Bone marrow (tissue), 2 donors: Measurements from ENCODE around the gene PSTK.

Experiments
- DNase-seq, 2 donors: peaks; one replicate each; lab custom pipeline; 2025; lab: John Stamatoyannopoulos, UW

Gene PSTK

DNA sequence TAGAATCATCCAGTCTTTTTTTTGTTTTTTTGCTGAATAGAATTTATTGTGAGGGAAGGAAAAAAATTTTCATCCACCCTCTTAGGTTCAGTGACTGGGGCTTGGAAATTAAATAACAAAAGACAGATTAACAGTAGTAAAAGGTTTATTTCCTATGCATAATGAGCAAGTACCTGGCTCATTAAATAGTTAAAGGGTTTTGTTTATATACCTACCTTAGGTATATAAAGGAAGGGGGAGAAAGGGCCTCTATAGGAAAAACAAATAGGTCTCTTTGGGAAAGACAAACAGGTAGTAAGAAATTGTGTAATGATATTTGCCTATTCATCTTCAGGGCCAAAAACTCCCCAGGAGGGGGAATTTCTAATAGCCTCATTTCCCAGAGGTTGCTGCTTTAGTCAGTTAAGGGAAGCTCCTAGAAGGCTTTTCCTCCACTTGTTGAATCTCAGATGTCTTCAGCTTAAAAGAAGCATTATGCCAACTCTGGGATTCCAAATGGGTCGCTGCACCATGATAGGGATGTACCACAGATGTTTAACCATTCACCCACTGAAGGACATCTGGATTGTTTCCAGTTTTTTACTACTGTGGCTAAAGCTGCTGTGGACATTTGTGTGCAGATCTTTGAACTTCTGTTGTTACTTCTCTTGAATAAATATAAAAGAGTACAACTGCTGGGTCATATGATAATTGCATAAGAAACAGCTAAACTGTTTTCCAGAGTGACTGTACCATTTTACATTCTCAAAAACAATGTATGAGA lies 39.9 kb downstream of the PSTK start:
- DNase-seq = no peak

DNA sequence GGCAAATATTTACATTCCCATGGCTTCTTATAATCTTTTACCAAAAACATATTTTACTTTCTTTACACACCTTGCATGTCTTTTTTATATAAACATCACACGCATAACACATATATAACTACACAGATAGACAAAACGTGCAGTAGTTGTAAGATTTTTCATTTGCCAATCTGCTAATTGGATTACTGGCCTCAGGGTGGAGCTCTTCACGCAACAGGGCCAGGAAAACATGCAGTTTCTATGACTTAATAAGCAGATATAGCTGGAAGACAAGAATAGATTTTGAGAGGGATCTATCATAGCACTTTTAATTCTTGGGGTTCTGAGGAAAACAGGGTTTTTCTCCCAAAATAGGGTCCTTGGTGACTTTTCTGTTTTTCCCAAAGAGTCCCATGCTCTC lies 41.3 kb downstream of the PSTK start:
- no peak for DNase-seq

DNA sequence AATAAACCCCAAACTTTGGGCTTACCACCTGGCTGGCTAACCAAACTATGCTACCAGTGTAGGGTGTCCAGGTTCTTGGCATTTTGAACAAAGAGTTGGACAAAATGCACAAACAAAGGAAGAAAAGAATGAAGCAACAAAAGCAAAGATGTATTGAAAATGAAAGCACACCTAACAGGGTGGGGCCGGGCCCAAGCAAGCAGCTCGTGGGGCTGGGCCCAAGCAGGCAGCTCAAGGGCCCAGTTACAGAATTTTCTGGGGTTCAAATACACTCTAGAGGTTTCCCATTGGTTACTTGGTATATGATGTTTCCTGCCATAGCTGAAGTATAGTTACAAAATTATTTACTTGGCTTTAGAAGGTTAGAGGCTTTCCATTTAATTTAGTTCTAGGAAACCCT lies 44.3 kb downstream of the PSTK start:
- DNase-seq = no peak

DNA sequence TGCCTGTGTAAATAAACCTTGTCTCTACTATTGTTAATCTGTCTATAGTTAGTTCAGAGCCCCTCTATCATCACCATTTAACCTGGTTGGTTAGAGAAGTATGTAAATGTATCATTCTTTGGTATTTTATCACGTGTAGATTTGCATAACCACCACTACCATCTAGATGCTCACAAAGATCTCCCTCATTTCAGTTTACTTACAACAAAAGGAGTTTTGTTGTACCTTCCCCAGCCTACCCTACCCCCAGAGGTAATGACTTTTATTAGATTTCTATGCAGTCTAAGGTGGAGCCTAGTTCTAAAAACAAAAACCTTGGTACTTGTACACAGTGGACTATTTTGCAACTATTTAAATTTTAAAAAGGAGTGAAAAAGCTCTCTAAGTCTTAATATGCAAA lies 46.1 kb downstream of the PSTK start:
- DNase-seq = no peak

DNA sequence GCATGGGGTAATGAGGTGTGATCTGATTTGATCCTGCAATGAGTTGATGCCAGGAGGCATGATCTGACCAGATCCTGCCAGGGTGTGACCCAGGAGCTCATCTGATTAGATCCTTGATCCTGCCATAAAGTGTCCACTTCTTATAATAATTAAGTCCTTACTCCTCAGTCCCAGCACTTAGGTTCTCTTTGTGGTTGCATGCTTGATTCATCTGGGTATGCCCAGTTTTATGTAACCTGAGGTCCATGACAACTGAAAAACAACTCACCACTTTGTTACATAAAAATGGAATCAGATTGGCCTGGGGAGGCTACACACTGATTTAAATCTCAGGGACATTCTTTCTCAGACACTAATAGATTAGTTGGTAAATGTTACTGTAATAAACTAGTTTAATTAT lies 47.7 kb downstream of the PSTK start:
- DNase-seq = no peak

DNA sequence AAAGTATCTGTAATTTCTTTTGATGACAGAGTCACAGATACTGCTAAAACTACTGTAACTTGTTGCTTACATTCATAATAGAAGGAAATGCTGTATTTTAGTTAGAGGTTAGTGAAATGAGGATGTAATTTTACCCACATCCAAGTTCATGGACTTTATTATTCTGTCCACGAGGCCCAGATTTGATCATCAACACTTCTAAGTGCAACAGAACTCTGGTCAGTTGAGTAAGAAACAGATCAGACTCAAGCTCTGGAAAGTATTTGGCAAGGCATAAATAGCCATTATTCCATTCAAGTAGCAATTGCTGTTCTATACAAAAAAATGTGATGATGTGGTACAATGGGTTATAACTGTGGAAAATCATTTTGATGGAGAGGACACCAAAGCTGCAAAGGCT lies 50.9 kb downstream of the PSTK start:
- no peak for DNase-seq

DNA sequence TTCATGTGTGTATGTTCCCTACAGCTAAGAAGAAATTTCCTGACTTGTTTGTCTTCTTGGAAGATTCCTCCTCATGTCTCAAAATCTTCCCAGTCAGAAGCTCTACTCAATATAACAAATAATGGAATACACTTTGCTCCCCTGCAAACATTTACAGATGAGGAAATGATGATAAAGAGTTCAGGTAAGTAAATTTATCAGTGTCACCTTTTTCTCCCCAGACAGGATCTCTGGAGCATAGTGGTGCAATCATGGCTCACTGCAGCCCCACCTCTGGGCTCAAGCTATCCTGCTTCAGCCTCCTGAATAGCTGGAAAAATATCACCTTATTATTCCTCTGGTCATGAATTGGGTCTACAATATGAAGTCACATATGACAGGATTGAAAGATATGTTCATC lies 54.1 kb downstream of the PSTK start:
- DNase-seq = no peak

DNA sequence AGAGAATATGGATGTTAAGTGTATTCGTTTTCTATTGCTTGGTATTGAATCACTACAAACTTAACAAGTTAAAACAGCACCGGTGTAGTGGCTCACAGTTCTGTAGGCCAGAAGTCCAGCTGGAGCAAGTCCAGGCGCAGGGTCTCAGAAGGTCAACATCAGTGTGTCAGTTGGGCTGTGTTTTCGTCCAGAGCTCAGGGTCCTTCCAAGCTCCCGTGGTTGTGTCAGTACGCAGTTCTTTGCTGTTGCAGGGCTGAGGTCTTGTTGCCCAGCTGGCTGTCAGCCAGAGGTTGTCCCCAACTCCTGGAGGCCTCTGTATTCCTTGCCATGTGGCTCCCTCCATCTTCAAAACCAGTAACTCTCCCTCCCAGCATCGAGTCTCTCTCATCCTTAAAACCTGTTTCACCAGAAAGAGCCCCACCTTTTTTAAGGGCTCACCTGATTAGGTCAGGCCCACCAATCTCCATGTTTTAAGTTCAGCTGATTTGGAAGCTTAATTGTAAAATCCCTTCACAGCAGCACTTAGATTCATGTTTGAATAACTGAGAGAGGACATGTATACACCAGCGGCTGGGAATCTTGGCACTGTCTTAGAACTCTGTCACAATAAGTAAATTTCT lies 55.4 kb downstream of the PSTK start:
- DNase-seq = no peak

DNA sequence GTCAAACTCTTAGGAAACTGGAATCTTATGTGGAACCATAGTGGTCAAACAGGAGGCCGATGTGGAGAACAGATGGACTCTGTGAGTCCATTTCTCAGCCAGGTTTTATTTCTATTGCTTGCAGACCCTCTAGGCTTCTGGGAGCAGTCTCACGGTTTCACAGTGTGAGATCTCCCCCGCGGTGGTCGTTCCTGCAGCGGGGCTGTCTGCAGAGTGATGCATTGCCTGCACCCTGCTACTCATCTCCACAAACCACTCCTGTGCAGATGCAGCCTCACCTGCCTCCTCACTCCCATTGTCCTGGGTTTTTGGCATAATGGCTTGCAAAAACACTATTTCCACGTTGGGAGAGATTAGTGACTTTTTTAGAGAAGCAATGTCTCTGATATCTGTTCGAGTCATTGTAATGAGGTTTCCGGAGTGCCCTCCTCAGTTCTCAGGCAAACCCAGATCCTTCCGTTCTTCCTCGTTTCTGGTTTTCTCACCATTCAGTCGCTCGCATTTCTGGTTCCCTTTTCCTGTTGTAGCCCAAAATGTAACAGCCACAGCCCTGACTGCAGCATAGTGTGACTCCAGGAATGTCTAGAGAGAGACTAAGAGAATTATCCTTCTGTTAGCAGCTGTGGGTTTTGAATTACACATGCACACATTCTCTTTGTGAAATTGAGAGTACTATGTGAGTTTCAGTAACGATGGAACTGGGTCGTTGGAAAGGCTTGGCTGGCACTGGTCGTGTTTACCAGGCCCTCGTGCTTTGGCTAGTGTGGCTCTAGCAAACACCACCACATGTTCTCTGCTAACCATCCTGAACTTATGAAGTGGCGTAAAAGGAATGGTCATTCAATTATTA lies 58.8 kb downstream of the PSTK start:
- DNase-seq = peak in 1 of 2 donors; percentile 20

DNA sequence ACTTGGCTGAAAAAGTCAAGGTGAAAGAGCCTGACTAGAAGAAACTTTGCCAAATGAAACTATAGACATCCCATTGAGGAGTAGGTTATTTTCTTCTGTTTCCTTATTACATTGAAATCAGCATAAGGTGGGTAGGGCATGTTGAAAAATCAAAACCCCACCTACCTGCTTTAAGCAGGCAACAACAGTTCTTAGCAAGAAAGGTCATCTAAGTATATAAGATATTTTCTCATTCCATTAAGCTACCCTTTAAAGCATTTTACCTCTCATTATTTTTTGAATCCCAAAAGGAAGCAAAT lies 59.4 kb downstream of the PSTK start:
- DNase-seq = no peak
